C4-2B (cell line): ENCODE data around the gene JUP.

Experiments
- CTCF ChIP-seq: fragments of 450-650 bp; conservative IDR thresholded peaks from 2 replicates; pipeline ENCODE4 v1.5.1; 2017; ENCODE audit warnings: mild to moderate bottlenecking
- ZFX ChIP-seq: fragments of 450-650 bp; IDR thresholded peaks from 2 replicates; pipeline ENCODE4 v1.6.1; 2017

DNA sequence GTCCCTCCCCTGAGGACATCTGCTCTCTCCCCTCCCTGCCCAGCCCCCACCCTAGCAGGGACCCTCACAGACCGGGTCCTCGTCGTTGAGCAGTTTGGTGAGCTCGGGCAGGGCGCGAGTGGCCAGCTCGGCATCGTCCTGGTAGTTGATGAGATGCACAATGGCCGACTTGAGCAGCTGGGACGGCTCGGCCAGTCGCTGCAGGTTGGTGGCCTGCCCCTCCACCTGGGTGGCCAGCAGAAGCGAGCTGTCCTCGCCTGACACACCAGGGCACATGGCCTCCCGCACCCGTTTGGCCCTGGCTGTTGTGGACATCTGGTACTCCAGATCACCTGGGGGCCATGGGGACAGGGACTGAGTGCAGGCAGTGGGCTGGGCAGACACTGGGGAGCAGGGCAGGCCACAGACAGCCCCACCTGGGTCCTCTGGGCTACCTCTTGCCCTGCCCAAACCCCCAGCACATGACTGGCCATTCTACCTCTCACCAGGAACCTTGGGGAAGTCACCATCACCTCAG is 17.1 kb downstream of the JUP start:
- TF ChIP-seq CTCF (no peak), ZFX (no peak)
